RWPE2 (cell line): Measurements from ENCODE around the gene NMNAT2.
A peak's percentile ranks its signal among the peaks of the same experiment; 100 is the strongest.

ENCODE experiments used
- ATAC-seq: fragments of 200-7000 bp; cut with Tn5 transposase; 3 replicates; pipeline ENCODE4 v1.9.1; 2021; ENCODE audit warnings: low read depth
- DNase-seq: peaks from one replicate; pipeline ENCODE4 v3.0.0-alpha.2; 2020; ENCODE audit warnings: low spot score
- H3K27ac ChIP-seq: fragments of 450-650 bp; 2 replicates; pipeline ENCODE4 v1.5.1; 2017; ENCODE audit warnings: mild to moderate bottlenecking; ENCODE audit not compliant: poor library complexity, severe bottlenecking
- H3K27me3 ChIP-seq: fragments of 250-450 bp; sonication (Bioruptor Pico); 2 replicates; pipeline ENCODE4 v1.5.1; 2021; ENCODE audit warnings: mild to moderate bottlenecking, moderate library complexity; ENCODE audit not compliant: insufficient read depth, poor library complexity, severe bottlenecking
- H3K36me3 ChIP-seq: fragments of 250-450 bp; sonication (Bioruptor Pico); 2 replicates; pipeline ENCODE4 v1.5.1; 2020; ENCODE audit warnings: low read depth, mild to moderate bottlenecking, moderate library complexity
- H3K4me1 ChIP-seq: fragments of 250-450 bp; sonication (Bioruptor Pico); 2 replicates; pipeline ENCODE4 v1.5.1; 2021; ENCODE audit warnings: mild to moderate bottlenecking, moderate library complexity; ENCODE audit not compliant: insufficient read depth, poor library complexity, severe bottlenecking
- H3K4me3 ChIP-seq: fragments of 250-450 bp; sonication (Bioruptor Pico); 2 replicates; pipeline ENCODE4 v1.5.1; 2021; ENCODE audit warnings: mild to moderate bottlenecking, moderate library complexity; ENCODE audit not compliant: severe bottlenecking
- H3K9me3 ChIP-seq: fragments of 250-450 bp; sonication (Bioruptor Pico); 2 replicates; pipeline ENCODE4 v1.5.1; 2021; ENCODE audit warnings: mild to moderate bottlenecking, moderate library complexity; ENCODE audit not compliant: severe bottlenecking
- TF ChIP-seq, protein P1 (sequence below): fragments of 450-650 bp; IDR thresholded peaks from one replicate; pipeline ENCODE4 v1.5.1; 2017; ENCODE audit warnings: mild to moderate bottlenecking, moderate library complexity; ENCODE audit not compliant: poor library complexity, severe bottlenecking

The NMNAT2 gene

DNA sequence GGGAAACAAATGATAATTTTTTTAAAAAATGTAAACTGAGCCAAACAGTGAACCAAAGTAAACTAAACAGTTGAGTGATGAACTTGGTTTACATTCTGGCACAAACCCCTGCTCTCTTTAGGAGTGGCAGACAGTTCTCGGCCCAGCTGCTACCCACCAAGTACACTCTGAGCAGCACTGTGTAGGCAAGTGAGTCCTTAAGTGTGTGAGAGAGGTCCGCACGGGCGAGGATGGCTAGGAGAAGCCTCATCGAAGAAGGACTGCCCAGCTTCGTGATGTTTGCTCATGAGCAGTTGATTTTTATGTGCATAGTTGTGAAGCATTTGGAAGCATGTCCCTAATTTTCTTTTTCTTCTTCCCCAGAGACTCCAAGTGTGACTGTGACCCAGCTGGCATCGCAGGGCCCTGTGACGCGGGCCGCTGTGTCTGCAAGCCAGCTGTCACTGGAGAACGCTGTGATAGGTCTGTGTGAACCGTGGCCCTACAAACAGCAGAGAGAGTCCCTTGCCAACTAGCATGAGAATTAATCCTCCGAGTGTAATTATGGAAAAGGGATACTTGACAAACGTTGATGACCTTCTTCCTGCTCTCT is 200.1 kb downstream of the NMNAT2 start:
- Histone ChIP-seq H3K4me3 (no peak overlapping the region), H3K27ac (peak overlapping the region; percentile 40), H3K9me3 (no peaks in the 10 kb centered on the region), H3K36me3 (peaks cover 100% of the 10 kb centered on the region), H3K27me3 (no peaks in the 10 kb centered on the region), H3K4me1 (no peaks in the 10 kb centered on the region)
- ATAC-seq (no peak), DNase-seq (no peak)
- TF ChIP-seq, protein P1, sequence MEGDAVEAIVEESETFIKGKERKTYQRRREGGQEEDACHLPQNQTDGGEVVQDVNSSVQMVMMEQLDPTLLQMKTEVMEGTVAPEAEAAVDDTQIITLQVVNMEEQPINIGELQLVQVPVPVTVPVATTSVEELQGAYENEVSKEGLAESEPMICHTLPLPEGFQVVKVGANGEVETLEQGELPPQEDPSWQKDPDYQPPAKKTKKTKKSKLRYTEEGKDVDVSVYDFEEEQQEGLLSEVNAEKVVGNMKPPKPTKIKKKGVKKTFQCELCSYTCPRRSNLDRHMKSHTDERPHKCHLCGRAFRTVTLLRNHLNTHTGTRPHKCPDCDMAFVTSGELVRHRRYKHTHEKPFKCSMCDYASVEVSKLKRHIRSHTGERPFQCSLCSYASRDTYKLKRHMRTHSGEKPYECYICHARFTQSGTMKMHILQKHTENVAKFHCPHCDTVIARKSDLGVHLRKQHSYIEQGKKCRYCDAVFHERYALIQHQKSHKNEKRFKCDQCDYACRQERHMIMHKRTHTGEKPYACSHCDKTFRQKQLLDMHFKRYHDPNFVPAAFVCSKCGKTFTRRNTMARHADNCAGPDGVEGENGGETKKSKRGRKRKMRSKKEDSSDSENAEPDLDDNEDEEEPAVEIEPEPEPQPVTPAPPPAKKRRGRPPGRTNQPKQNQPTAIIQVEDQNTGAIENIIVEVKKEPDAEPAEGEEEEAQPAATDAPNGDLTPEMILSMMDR, result no peak

DNA sequence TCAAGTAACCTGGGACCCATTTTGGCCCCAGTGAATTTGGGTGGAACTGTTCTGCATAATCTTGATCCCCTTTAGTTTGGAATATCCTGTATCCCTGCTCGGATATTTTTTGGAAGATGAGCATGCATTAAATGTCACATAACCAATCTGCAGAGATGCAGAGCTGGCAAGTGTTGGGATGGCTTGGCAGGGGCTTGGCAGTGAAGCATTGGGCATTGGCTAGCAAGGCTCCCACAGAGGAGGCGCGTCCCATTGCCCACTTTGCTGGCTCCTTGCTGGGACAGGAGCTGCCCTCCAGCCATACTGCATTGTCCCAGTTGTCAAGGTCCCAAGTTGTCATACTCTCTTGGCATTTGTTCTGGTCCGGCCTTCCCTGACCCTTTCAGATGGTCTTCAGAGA is 202.2 kb downstream of the NMNAT2 start:
- no peak overlapping the region for H3K4me3 ChIP-seq
- H3K4me1 ChIP-seq, result peaks cover 17% of the 10 kb centered on the region
- TF ChIP-seq, protein P1, result no peak
- ATAC-seq, result no peak
- H3K27ac ChIP-seq, result peak overlapping the region; percentile 40
- no peak for DNase-seq
- no peaks in the 10 kb centered on the region for H3K9me3 ChIP-seq
- H3K36me3 ChIP-seq, result peaks cover 100% of the 10 kb centered on the region
- no peaks in the 10 kb centered on the region for H3K27me3 ChIP-seq

- ATAC-seq (no peak), DNase-seq (no peak)
- Histone ChIP-seq H3K4me1 (peaks cover 24% of the 10 kb centered on the region), H3K36me3 (peaks cover 100% of the 10 kb centered on the region), H3K9me3 (no peaks in the 10 kb centered on the region), H3K27me3 (no peaks in the 10 kb centered on the region), H3K27ac (peak overlapping the region; percentile 96), H3K4me3 (no peak overlapping the region)
- TF ChIP-seq, protein P1, result no peak
Observed at GRCh38 chr1:183215076-183215720, 203.0 kb downstream of the NMNAT2 start.

GRCh38 chr1:183214021-183214970 is 203.9 kb downstream of the NMNAT2 start:
- ATAC-seq, result no peak

More at GRCh38 chr1:183214021-183214970, 203.9 kb downstream of the NMNAT2 start:
- Histone ChIP-seq H3K9me3 (no peaks in the 10 kb centered on the region), H3K36me3 (peaks cover 99% of the 10 kb centered on the region), H3K4me1 (peaks cover 33% of the 10 kb centered on the region), H3K27ac (peak overlapping the region; percentile 96), H3K4me3 (no peak overlapping the region), H3K27me3 (no peaks in the 10 kb centered on the region)
- TF ChIP-seq, protein P1, result no peak
- DNase-seq, result no peak
